Fibroblast of skin of scalp (primary cell): ENCODE measurements around the gene OR52W1.
"Not testable (repeated sequence)": the region's sequence is repeated elsewhere in the genome, so short reads cannot be mapped to it uniquely, and the experiment has no call there.

Experiments used
- DNase-seq: peaks from one replicate; pipeline ENCODE4 v3.0.0-alpha.2; 2013

Gene OR52W1

DNA sequence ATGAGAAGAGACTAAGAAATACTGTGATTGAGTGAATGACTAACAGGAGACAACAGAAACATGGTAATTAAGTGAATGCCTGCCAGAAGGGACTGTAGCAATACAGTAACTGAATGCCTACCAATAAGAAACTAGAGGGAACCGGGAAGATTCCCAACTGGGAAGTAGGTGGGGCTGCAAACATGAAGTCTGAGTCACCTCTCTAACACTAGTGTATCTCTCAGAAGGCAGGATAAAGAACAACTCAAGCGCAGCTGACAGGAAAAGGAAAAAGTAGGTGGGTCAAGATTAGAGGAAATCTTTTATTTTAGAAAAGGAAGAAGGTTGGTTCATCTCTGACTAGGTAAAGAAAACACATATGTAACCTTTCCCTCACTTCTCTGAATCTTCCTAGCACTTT, 20.3 kb downstream of the OR52W1 start:
- peak; percentile 75 for DNase-seq

DNA sequence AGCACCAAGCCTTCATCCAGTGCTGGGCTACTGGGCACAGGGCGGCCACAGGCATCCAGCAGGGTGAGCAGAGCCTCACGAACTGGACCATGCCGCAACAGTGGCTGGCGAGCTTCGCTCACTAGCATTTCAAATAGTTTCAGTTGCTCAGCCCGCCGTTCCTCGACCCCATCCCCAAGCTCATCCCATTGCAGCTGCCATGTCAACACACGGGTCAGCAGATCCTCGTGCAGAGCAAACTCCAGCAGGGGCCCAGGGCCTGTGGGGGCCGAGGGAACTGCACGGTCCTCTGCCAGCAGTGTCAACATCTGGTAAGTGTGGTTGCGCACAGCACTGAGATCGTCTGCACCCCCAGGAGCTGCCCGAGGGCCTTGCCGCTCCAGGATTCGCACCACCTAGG, 24.8 kb downstream of the OR52W1 start:
- no peak for DNase-seq

GRCh38 chr11:6224421-6224820, 25.4 kb downstream of the OR52W1 start:
- DNase-seq: no peak

- DNase-seq: no peak
Observed at GRCh38 chr11:6225024-6225423, 26.0 kb downstream of the OR52W1 start.

DNA sequence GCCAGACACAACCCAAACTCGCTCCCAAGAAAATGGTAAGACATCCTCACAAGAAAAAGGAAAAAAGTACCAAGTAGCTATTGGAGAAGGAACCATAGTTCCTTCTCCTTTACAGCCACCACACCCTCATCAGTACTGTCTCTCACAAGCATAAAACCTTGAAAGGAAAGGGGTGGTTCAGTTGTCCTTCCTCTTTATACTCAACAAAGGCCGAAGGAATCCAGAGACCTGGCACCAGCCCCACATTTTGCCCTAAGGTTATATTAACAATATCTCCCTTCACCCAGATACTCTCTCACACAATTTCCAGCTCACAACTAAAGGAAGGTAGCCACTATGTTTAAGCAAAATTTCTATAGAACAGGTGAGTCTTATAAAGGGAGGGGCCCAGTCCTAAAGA, 26.9 kb downstream of the OR52W1 start:
- DNase-seq: no peak

GRCh38 chr11:6228520-6228919, 29.5 kb downstream of the OR52W1 start:
- DNase-seq: no peak

- no peak for DNase-seq
Observed at GRCh38 chr11:6229911-6230310, 30.9 kb downstream of the OR52W1 start.

GRCh38 chr11:6232899-6233298, 33.9 kb downstream of the OR52W1 start:
- DNase-seq: no peak

GRCh38 chr11:6233984-6234386, 35.0 kb downstream of the OR52W1 start:
- no peak for DNase-seq

GRCh38 chr11:6234387-6235107, 35.5 kb downstream of the OR52W1 start, which contains the start of gene FHIP1B:
FHIP1B (minus strand) TSS chr11:6234636; CDS start chr11:6224516, 10,120 bp downstream.
- DNase-seq: peak; percentile 100

GRCh38 chr11:6237266-6237665, 38.2 kb downstream of the OR52W1 start:
- DNase-seq: no peak

- DNase-seq: no peak
Observed at GRCh38 chr11:6237761-6238302, 38.8 kb downstream of the OR52W1 start.

GRCh38 chr11:6238902-6239301, 39.9 kb downstream of the OR52W1 start, which contains the start of gene CNGA4:
CNGA4 (plus strand) TSS chr11:6239089; CDS start chr11:6239207, 118 bp downstream.
- no peak for DNase-seq

DNA sequence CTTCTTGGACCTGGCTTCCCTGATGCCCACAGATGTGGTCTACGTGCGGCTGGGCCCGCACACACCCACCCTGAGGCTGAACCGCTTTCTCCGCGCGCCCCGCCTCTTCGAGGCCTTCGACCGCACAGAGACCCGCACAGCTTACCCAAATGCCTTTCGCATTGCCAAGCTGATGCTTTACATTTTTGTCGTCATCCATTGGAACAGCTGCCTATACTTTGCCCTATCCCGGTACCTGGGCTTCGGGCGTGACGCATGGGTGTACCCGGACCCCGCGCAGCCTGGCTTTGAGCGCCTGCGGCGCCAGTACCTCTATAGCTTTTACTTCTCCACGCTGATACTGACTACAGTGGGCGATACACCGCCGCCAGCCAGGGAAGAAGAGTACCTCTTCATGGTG, 41.1 kb downstream of the OR52W1 start:
- no peak for DNase-seq

DNA sequence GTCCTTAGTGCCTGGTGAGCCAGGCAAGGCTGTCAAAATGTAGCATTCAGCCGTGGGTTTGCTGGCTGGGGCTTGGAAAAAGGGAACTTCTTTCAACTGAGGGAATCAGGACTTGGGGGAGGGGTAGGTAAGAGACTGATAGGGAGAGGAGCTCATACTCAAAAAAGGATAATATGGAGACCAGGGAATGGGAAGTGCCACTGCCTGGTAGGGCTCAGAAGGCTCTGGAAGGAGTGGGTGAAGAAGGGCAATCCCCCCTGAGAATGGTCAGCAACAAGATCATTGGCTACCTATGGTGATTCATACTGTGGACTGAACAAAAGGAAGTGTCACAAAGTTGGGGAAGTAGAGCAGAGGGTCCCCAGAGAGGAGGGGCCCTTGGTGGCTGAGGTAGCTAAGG, 41.8 kb downstream of the OR52W1 start:
- no peak for DNase-seq

DNA sequence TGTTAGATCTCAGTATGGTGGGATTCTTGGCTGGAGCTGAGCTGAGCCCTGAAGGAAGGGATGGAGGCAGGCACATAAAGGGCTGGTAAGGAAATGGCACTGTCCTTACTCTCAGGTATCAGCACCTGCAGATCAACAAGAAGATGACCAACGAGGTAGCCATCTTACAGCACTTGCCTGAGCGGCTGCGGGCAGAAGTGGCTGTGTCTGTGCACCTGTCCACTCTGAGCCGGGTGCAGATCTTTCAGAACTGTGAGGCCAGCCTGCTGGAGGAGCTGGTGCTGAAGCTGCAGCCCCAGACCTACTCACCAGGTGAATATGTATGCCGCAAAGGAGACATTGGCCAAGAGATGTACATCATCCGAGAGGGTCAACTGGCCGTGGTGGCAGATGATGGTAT, 42.3 kb downstream of the OR52W1 start:
- no peak for DNase-seq

- DNase-seq: no peak
Observed at GRCh38 chr11:6245536-6245935, 46.5 kb downstream of the OR52W1 start.

DNA sequence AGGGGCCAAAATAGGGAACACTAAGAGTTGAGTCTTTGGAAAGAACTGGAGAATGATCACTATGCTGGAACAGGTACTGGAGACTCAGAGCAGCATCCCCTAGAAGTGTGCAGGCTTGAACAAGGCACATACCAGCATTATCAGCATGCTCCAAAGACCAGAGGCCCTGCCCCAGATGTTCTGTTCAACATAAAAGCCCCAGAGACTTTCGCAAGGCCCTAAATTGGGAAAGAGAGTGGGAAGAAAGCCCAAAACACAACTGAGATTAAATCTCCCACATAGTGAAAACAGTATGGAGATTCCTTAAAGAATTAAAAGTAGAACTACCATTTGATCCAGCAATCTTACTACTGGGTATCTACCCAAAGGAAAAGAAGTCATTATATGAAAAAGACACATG, 49.2 kb downstream of the OR52W1 start:
- no peak for DNase-seq

- DNase-seq: not testable (repeated sequence)
Observed at GRCh38 chr11:6248897-6249296, 49.9 kb downstream of the OR52W1 start.
